ENCODE results near the gene FCER1A.

- TF ChIP-seq CTCF (conservative IDR thresholded peaks at IDR 0.05), result no peak
- no peak for TF ChIP-seq EZH2 (IDR thresholded peaks at IDR 0.05; ENCODE audit: low read depth)
Measured at GRCh38 chr1:159291424-159291823, 10.7 kb upstream of the FCER1A start.
